NCI-H510A (cell line): ENCODE results near the gene CELSR1.

Experiments
- DNase-seq: peaks from one replicate; lab custom pipeline; 2025; lab: John Stamatoyannopoulos, UW

The CELSR1 gene

DNA sequence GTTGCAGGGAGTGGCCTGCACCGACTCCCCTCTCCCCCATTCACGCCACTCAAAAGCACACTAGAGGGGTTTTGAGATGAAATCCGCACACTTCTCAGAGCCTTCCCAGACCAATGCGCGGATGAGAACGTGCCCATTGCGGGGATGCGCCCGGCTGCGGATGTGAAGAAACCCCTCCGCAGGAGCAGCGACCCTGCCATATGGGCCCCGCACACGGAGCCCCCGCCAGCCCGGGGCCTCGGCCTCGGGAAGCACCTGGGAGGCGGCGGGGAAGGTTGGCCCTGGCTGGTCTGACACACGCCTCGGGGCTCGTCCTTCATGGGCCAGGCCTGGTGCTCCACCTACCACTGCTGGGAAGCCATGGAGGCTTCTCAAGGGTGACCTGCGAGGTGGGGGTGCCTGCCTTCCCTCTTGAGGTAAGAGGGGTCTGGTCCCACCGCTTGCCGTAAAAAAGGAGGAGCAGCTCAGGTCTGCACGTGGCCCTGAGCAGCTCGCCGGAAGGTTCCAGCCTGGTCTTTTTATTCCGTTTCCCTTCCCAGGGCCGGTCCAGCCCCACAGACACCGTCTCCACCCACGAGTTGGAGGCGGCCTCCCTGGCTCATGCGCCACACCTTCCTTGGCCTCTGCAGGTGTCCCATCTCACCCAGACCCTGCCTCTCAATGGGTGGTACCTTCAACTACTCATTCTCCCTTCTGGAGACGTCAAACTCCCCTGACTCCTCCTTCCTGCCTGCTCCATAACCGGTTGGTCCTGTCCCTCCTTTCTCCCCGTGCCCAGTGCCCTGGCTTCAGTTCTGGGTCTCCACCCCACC is 162.6 kb downstream of the CELSR1 start:
- DNase-seq, result no peak

DNA sequence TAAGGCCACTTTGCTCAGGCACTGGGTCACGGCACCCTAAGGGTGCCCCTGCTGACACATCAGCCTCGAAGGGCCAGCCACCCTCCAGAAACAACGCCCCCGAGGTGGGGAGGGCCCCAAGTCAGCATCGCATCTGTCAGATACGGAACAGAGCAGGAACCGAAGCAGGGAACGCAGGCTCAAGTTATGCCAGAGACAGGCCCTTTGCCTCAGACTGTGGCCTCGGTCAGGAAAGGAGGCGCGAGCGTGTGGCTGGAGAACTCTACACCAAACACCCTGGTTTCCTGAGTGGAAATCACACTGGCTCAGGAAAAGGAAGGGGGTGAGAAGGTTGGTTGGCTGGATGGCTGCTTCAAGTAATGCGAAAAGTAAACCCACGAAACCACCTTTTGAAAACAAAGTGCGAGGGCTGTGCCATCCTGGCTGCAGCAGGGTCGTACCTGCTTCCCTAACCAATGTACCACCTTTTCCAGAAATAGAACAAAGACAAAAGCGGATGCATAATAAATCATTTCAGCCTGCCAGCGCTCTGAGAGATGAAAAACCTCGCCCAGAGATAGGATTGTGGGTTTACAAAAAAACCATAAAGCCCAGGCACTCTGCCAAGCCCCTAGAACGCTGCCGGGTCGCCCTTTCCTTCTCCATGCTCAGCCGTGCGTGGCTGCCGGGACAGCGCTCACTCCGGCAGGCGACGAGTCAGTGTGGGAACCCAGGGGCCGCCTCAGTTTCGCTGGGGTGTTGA is 163.3 kb downstream of the CELSR1 start:
- no peak for DNase-seq

DNA sequence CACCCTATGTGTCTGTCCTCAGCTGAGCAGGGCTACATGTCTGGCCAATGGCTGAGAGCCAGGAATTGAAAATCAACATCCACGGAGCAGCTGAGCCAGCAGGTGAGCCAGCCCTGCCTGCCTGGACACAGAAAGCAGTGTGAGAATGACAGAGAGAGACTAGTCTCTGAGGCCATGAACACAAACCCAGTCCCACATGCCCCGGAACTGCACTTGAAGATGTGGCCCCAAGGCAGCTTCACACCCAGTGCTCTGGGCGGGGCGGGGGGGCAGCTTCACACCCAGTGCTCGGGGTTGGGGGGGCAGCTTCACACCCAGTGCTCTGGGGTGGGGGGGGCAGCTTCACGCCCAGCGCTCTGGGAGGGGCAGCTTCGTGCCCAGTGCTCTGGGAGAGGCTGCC is 164.3 kb downstream of the CELSR1 start:
- DNase-seq, result no peak

DNA sequence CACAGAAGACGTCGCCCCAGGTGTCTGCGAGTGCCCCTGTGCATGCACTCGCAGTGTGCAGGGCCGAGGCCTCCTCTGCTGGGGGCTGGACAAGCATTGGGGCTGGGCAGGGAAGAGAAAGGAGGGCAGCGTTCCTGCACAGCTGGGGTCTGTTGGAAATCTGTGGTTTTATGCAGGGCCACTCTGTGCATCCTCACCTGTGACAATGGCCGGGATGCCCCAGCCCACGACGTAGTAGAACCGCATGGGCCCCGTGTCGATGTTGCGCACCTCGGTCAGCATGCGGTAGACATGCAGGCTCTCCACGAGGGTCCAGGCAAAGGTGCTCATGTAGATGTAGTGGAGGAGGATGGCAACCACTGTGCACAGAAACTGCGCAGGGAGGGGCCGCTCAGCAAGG is 164.7 kb downstream of the CELSR1 start:
- DNase-seq, result no peak

DNA sequence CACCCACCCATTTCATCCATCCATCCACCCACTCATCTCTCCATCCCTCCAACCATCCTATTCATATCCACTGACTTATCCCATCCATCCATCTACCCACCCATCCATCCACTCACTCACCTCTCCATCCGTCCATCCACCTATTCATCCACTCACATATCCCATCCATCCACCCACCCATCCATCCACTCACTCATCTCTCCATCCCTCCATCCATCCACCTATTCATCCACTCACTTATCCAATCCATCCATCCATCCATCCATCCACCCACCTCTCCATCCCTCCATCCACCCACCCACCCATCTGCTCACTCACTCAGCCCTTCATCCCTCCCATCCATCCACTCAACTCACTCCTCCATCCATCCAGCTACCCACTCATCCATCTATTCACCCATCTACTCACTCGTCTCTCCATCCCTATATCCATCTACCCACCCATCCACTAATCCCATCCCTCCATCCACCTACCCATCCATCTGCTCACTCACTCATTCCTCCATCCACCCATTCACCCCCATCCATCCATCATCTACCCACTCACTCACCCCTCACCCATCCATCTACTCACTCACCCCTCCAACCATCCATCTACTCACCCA is 165.7 kb downstream of the CELSR1 start:
- no peak for DNase-seq

DNA sequence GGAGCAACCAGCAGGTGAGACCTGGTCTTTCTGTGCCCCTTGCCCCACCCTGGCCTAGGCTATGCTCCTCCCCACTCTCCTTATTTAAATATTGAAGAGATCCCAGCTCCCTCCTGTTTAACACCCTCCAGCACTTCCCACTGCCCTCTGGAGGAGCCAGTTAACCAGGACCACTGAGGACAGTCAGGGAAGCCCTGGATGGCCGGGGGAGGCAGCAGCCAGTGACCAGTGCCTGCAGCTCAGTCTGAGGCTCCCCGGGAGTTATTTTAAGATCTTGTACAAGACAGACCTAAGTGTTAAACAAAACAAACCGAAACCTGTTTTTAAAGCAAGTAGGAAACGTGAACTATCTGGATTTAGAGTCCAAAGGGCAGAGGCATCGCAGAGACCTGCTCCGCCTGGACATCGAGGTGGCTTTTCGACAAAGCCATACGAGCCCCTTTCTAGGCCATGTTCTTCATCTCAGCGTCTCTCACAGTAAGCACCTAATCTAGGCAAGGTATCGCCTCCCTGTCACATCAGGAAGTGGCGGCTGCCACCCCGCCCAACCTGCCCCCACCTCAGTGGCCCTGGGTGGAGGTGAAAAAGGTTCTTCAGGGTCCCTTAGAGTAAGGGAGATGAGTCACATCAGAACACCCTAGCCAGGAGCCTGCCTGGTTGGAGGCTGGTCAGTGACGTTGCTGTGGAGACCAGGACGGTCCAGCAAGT is 166.7 kb downstream of the CELSR1 start:
- no peak for DNase-seq

DNA sequence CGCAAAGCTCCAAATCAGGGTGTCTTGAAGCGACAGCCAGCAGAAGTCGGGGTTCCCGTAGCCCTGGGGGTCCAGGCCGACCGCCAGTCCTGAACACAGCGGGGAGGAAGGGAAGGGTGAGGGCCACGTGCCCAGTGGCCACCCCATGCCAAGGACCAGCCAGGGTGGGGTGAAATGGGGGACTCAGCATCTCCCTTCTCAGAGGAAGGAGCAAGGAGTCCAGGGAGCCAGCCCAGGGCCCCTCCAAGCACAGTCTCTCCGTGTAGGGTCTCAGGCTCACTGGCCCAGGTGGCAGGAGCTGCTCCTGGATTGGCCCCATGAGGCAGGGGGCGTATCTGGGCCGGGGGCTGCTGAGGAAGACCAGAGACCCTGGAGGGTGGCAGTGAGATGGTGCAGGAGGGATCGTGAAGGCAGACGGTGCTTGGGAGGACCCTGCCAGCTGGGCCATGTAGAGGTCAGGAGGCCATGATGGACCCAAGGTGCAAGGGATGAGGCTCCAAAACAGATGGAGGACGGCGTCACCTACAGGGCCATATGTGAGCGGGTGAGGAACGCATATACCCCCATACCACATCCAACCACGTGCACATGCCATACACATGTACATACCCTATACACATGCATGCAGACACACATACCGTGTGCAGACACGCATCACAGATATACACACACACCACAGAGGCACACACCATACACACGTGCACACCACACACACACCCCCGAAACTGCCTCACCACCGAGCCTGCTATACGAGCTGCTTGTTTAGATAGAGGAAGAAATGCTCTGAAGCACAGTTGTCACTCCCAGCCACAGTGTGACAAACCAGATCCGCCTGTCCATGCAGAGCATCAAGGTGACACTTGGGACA is 167.5 kb downstream of the CELSR1 start:
- DNase-seq, result no peak

DNA sequence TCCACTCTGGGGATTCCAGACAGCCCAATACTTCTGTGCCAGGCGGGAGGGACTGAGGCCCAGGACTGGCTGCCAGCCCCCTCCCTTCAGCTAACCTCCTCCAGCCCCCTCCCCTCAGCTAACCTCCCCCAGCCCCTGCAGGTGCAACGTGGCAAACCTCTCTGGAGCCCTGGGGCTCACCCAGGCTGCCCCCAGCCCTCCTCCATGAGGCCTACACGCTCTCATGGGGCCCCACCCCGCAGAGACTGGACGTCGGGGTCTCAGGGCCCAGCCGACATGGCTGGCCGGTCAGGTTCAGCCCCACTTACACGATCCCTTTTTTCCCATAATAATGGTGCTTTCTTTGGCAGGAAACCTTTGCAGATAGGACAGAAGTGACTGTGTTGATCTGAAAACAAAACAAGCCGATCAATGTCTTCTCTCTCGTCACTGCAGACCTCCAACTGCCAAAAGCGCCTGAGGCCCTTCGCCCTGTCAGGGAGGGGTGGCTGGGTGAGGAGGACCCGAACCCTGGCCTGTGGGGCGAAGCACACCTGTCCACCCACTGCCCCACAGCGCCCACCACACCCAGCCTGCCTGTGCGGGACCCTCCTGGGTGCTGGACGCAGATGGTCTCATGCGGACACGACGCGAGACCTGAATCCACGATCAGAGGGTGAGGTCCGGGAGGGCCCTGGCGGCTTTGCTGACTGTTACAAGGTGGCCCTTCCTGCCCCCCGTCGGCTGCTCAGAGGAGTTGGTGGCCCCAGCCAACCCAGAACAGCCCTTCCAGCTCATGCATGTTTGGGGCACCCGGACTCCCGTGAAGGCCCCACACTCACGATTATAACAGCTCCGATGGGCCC is 168.3 kb downstream of the CELSR1 start:
- no peak for DNase-seq

DNA sequence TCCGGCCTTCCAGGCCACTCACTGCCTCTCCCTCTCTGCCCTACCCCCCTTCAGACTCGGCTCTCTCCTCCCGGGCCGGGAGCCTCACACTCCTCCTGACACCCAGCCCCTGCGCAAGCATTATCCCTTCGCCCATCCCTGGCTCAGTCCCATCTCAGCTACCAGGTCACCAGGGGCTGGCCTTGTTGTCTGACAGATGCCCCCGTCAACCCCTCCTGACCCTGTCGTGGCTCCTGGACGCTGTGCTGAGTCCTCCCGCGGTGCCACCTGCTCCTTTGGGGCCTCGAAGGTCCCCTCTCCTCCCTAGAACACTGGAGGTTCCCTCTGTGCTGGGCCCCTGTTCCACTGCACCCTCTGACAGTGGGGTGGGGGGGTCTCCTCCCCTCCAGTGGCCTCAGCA is 169.0 kb downstream of the CELSR1 start:
- no peak for DNase-seq

DNA sequence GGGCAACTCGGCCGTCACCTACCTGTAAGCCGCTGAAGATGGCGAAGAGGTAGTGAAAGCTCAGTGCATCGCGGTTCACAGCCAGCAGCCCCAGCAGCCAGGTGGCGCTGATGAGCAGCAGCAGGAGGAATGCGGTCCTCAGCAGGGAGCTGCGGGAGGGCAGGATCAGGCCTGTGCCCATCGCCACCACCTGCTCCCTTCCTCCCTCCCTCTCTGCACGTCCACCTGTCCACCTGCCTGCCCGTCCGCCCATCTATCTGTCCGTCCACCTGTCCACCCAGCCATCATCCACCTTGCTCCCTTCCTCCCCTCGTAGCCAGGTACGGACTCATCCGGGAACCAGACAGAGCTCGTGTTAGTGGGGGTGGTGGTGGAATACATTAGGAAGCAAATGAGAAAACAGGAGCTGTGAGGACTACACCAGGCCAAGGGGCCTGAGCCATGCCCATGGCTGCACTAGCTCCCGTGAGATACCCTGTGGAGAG is 169.7 kb downstream of the CELSR1 start:
- DNase-seq, result no peak

DNA sequence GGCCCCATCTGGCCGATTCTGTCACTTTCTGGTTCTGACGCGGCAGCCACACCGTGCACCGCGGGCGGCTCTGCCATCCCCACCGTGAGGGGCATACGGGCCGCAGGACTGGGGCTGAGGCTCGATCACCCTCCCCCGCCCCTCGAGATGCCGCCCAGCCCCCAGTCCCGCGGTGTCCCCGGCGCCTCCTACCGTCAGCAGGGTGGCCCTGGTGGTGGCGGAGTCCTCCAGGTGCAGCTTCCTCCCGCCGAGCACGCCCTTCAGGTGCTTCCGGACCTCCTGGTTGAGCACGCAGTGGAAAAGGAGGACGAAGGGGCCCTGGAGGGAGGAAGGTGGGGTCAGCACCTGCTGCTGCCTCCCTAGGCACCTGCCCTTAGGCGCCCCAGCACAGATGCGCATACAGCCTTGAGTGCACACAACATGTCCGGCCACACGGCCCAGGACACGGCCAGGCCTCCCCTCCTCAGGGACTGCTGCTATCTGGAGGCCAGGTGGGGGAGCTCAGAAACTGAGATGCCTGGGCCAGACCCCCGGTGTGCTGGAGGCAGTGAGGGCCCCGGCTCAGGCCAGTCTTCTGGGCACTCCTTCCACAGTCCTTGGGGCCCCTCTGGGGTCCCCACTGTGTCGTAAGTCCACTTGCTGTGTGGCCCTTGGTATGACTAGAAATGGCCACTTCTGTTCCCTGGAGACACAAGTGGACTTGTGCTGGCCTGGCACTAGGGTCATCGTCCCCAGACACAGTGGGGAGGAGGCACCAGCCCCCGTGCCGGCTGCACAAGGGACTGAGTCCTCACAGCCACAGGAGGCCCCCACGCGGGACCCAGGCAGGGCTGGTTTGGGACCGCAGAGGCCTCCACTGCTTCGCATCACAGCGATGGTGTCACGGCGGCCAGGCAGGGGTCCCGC is 170.4 kb downstream of the CELSR1 start:
- DNase-seq, result no peak

DNA sequence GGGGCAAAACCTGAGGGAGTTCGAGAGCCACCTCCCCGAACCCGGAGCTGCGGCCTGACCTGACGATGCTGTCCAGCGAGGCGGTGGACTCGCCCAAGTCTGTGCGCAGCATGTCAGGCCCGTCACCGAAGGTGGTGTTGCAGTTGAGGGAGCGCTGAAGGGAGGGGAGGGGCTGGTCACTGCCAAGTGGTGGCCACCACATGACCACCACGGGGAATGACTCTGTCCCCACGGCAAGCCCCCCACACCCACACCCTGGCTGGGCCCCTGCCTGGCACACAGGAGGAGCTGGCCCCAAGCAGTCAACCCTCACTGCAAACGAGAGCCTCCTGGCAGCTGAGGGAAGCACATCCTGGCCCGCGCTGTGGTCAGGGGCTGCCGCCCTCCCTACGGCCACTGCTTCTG is 171.1 kb downstream of the CELSR1 start:
- no peak for DNase-seq

DNA sequence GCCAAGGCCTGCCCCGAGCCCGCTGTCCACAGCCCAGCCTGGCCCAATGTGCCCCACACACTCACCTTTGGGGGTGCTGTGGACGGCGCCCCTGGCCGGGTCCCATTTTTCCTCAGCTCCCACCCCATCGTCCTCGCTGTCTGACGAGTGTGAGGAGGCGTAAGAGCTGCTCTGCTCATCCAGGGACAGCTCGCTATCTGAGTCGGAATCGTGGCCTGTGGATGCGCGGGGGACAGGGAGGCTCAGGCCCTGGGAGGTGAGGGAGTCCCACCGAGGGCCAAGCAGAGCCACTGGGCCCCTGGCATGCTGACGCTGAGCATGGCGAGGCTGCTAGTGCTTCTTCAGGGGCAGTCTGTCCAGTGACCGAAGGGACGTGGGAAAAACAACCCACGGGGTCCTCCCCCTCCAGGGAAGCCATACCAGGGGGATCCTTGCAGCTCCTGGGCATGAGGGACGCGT is 172.2 kb downstream of the CELSR1 start:
- DNase-seq, result no peak

DNA sequence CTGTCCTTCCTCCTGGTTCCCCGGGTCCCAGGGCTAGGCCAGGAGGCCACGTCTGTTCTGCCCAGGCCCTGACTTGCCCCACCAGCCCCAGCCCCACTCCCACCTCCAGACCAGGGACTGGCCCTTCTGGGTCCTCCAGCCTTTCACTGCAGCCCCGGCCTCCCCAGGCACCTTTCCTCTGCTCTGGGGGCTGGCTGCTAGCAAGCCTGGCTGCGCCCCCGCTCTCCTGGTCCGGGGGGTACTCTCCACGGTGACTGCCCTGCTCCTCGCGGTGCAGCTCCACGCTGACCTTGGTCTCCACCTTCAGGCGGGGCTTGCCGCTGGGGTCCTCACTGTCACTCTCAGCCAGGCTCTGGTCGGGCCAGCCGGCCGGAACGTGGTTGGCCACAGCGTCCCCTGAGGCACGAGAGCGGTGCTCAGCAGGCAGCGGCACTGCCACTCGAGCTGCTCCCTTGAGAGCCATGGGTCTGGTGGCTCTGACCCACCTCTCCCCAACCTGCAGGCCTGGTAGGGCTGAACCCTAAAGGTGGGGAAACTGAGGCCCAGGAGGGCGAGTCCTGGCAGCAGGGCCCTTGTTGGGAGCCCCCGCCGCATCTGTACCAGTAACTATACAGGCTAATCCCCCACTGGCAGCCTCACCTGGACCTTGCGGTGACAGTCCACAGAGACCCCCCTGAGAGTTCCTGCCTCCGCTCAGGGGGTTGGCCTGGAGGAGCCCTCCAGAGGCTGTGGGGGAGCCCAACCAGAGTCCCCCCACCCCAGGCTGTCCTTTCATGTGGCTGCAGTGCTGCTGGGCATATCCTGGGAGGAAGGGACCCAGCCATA is 172.9 kb downstream of the CELSR1 start:
- DNase-seq, result no peak

DNA sequence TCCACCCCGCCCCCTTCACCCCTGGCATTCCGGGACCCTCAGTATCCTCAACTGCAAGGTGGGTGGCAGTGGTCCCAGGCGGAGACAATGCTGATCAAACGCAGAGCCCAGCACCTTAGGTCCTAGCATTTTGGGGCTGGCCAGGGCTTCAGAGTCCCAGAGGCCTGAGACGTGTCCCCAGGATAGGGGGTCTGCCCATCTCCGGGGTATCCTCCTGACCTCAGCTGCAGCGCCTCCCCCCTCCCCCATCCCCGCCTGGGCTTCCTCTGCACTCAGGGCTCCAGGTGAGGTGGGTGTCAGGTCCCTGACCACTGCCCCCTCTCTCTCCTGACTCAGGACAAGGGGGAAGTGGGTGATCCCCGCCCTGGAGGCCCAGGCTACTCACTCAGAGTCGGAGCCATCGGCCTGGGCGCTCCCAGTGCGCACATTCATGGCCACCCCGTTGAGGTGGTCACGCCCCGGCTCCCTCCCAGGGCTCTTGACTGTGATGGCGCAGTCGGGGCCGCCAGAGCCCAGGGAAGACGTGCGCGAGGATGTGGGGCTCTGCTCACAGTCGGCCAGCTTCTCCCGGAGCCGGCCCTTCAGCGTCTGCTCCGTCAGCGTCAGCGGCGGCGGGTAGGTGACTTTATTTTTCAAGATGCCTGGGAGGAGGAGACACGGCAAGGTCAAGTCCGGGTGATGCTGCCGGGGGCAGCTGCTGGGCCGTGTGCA is 173.7 kb downstream of the CELSR1 start:
- DNase-seq, result no peak

DNA sequence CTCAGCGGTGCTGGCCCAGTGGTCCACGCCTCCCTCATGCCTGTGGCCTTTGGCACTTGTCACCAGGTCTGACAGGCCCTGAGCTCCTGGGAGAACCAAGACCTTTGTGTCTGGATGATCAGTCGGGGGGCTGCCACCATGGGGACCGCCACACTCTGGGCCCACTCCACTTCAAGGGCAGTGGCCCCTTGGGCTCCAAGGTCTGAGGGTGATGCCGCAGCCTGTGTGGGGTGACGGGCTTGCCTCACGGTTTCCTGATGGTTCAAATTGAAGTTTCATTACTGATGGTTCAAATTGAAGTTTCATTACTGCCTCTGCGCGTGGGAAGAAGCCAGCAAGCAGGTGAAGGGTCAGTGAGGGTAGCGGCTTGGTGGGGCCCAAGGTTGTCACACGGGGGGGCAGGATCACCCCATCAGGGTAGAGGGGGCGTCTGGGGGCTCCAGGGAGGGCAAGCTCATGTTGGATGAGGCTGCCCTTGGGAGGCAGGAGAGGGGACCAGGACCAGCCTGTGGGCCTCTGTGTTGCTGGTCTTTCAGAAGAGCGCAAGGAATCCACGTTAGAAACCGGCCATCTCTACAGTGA is 174.4 kb downstream of the CELSR1 start:
- DNase-seq, result no peak

DNA sequence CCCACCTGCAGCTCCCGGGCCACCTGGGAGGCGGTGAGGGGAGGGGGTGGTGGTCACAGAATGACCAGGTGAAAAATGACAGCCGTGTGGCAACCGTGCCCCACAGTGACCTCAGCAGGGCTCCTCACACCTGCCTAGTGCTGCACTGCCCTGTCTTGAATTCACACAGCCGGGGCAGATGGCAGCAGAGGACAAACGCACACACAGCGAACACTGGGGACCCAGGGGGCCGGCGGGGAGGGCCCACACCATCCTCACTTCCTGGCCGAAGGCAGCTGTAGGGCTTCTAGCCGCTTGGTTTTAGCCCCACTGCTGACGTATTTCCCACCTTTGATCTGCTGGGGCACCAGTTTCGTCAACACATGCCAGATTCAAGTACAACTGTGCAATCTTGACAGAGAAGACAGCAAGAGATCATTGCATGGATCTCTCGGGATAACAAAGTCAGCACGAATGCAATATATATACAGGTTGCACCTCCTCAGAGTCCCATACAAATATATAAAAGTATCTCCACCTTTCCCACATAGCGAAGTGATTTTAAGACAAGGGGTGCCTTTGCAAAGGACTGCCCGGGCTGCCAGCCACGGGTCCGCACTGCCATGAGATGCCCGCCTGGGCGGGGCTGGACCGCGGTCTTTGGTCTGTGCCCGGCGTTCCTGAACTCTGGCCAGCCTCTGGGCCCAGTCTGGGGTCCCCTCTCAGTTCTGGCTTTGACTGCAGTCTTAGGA is 175.1 kb downstream of the CELSR1 start:
- no peak for DNase-seq
